ENCODE results near the gene OR52K2. TPM values are rescaled to one million over a fixed set of nuclear protein-coding genes. Genes with fewer than 3 reads are reported as not detected.
"Not testable (repeated sequence)": the region's sequence is repeated elsewhere in the genome, so short reads cannot be mapped to it uniquely, and the experiment has no call there.

Gene OR52K2
- polyA plus RNA-seq (2011; rRNA removed) (not detected in 2 replicates), polyA minus RNA-seq (2011; rRNA and poly(A)+ RNA removed) (not detected in 2 replicates)

DNA sequence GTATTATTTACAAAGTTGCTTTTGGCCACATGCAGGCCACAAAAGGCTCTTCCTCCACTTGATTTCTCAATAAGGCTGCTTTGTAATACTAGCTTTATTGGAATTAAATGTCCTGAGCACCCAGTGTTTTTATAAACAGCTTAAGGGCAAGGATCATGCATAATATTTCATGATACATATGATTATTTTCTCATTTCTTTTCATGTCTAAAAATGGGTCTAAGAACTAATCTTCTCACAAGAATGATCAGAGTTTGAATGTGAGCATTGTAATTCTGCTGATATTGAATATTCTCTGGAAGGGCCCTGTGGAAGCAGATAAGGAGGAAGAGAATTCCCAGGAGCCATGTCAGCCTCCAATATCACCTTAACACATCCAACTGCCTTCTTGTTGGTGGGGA lies at the start of gene OR52K2:
Gene OR52K2, plus strand, starts transcription at position 301 of the 400 bp plus-strand sequence. Its CDS starts 45 bp downstream, at position 346.
- Histone ChIP-seq H3K9me3 (ENCODE audit: control insufficient read depth, insufficient read depth, low read length) (no peaks in the 10 kb centered on the region), H3K27ac (ENCODE audit: low read depth, low read length) (no peak within 1 kb of the TSS), H3K27me3 (ENCODE audit: control insufficient read depth, insufficient read depth, low read length) (no peaks in the 10 kb centered on the region), H3K4me3 (ENCODE audit: low read depth, low read length) (no peak within 1 kb of the TSS)
- no peak for TF ChIP-seq CTCF (IDR thresholded peaks at IDR 0.05; ENCODE audit: low read depth, low read length)
- CTCF ChIA-PET, result no interaction called here
- POLR2A ChIA-PET, result no interaction called here
- DNase-seq (ENCODE audit: low read depth, low spot score), result no peak

DNA sequence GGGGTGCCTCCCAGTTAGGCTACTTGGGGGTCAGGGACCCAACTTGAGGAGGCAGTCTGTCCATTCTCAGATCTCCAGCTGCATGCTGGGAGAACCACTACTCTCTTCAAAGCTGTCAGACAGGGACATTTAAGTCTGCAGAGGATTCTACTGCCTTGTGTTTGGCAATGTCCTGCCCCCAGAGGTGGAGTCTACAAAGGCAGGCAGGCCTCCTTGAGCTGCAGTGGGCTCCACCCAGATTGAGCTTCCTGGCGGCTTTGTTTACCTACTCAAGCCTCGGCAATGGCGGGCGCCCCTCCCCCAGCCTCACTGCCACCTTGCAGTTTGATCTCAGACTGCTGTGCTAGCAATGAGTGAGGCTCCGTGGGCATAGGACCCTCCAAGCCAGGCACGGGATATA lies 42.9 kb upstream of the OR52K2 start:
- CTCF ChIA-PET; H3K27me3 ChIP-seq (ENCODE audit: control insufficient read depth, insufficient read depth, low read length); H3K9me3 ChIP-seq (ENCODE audit: control insufficient read depth, insufficient read depth, low read length); H3K27ac ChIP-seq (ENCODE audit: low read depth, low read length); DNase-seq (ENCODE audit: low read depth, low spot score); POLR2A ChIA-PET; H3K4me3 ChIP-seq (ENCODE audit: low read depth, low read length): not testable (repeated sequence)

GRCh38 chr11:4416306-4416705 lies 32.8 kb upstream of the OR52K2 start:
- H3K27ac ChIP-seq (ENCODE audit: low read depth, low read length), result no peak overlapping the region
- POLR2A ChIA-PET, result no interaction called here
- H3K4me3 ChIP-seq (ENCODE audit: low read depth, low read length), result no peak overlapping the region
- CTCF ChIA-PET, result no interaction called here
- no peak for TF ChIP-seq CTCF (IDR thresholded peaks at IDR 0.05; ENCODE audit: low read depth, low read length)
- H3K9me3 ChIP-seq (ENCODE audit: control insufficient read depth, insufficient read depth, low read length), result no peaks in the 10 kb centered on the region
- H3K27me3 ChIP-seq (ENCODE audit: control insufficient read depth, insufficient read depth, low read length), result no peaks in the 10 kb centered on the region
- no peak for DNase-seq (ENCODE audit: low read depth, low spot score)

GRCh38 chr11:4416816-4417215 lies 32.3 kb upstream of the OR52K2 start:
- ChIA-PET POLR2A (no interaction called here), CTCF (interaction anchor here (0.9 kb wide), 1 partner anchor 230 kb away, joined by 3 read pairs; no protein-coding TSS in a partner anchor)
- Histone ChIP-seq H3K27ac (ENCODE audit: low read depth, low read length) (no peak overlapping the region), H3K27me3 (ENCODE audit: control insufficient read depth, insufficient read depth, low read length) (no peaks in the 10 kb centered on the region), H3K9me3 (ENCODE audit: control insufficient read depth, insufficient read depth, low read length) (no peaks in the 10 kb centered on the region), H3K4me3 (ENCODE audit: low read depth, low read length) (no peak overlapping the region)
- DNase-seq (ENCODE audit: low read depth, low spot score), result no peak
- no peak for TF ChIP-seq CTCF (IDR thresholded peaks at IDR 0.05; ENCODE audit: low read depth, low read length)

DNA sequence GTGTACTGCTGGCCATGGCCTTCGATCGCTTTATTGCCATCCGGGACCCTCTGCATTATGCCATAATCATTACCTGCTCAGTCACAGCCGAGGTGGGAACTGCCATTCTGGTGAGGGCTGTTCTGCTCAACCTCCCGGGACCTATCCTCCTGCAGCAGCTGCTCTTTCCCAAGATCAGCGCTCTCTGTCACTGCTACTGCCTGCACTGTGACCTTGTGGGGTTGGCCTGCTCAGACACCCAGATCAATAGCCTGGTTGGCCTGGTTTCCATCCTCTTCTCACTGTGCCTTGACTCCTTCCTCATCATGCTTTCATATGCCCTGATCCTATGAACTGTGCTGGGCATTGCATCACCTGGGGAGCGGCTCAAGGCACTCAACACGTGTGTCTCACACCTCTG lies 30.7 kb upstream of the OR52K2 start:
- Histone ChIP-seq H3K9me3 (ENCODE audit: control insufficient read depth, insufficient read depth, low read length) (no peaks in the 10 kb centered on the region), H3K27ac (ENCODE audit: low read depth, low read length) (no peak overlapping the region), H3K4me3 (ENCODE audit: low read depth, low read length) (no peak overlapping the region), H3K27me3 (ENCODE audit: control insufficient read depth, insufficient read depth, low read length) (no peaks in the 10 kb centered on the region)
- no peak for TF ChIP-seq CTCF (IDR thresholded peaks at IDR 0.05; ENCODE audit: low read depth, low read length)
- ChIA-PET CTCF (no interaction called here), POLR2A (no interaction called here)
- DNase-seq (ENCODE audit: low read depth, low spot score), result no peak

- ChIA-PET POLR2A (no interaction called here), CTCF (interaction anchor here (1.9 kb wide), 1 partner anchor 243 kb away, joined by 5 read pairs; no protein-coding TSS in a partner anchor)
- DNase-seq (ENCODE audit: low read depth, low spot score), result no peak
- H3K27me3 ChIP-seq (ENCODE audit: control insufficient read depth, insufficient read depth, low read length), result no peaks in the 10 kb centered on the region
- no peaks in the 10 kb centered on the region for H3K9me3 ChIP-seq (ENCODE audit: control insufficient read depth, insufficient read depth, low read length)
- H3K27ac ChIP-seq (ENCODE audit: low read depth, low read length), result no peak overlapping the region
- no peak overlapping the region for H3K4me3 ChIP-seq (ENCODE audit: low read depth, low read length)
- TF ChIP-seq CTCF (IDR thresholded peaks at IDR 0.05; ENCODE audit: low read depth, low read length), result no peak
These were observed 19.0 kb upstream of the OR52K2 start for GRCh38 chr11:4430051-4430450.

Measured in AG04450 (cell line).